COLO668 (cell line): ENCODE results near the gene SLC25A22.

Source experiments
- DNase-seq: peaks from one replicate; lab custom pipeline; 2025; ENCODE audit not compliant: unreplicated experiment; lab: John Stamatoyannopoulos, UW

SLC25A22 gene

GRCh38 chr11:774873-775592 is 23.0 kb downstream of the SLC25A22 start:
- no peak for DNase-seq

GRCh38 chr11:773830-774229 is 24.3 kb downstream of the SLC25A22 start:
- no peak for DNase-seq

DNA sequence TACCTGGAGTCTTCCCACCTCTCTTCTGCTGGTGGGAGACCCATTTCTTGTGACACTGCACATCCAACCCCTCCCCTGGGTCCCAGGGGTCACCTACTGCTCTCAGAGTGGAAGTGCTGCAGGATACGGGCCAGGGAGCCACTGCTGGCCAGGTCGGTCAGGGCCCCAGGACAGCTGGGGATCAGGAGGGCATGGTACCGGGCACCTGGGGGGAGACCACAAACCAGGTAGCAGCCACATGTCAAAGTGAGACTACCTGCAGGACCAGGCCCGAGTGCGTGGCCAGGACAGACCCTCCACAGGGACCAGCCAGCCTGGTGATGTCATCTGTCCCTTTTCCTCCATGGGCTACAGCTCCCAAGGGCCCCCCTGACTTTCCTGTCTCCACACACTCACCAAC is 24.7 kb downstream of the SLC25A22 start:
- no peak for DNase-seq

DNA sequence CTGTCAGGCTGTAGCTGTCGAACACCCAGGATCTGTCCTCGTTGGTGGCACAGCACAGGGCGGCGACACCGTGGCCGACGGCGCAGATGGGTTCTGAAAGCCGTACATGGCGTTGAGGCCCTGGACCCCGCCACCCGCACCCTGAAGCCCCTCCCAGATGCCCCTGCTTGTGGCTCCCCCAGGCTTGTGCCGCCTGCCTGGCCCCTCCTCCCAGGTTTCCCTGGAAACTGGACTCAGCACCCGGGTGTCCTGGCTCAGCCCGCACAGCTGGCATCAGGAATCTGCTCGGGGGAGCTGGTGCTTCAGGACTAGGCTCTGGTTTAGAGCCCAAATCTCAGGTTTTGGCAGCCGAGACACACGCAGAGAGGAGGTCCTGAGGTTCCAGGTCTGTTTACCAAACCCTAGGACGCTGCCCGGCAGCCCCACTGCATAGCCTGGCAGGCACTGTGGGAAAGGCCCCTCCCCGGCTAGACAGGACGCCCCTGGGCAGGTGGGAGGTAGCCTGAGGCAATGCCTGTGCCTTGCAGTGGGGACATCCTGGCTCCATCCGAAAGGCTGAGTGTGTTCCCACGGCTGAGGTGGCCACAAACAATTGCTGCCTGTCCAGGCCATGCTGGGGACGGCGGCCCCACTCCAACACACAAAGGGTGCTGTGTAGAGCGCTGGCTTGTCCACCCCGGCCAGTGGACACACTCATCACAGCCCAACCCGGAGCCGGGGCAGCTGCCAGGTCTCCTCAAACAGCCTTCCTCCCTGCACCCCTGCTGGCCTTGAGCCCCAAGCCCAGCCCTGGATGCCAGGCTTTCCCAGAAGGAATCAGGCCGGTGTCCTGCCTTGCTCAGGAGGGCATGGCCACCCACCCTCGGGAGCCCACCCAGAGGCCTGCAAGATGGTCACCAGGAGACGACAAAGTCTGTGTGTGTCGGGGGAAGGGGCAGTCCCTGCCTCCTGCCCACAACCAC is 25.4 kb downstream of the SLC25A22 start:
- DNase-seq = no peak

DNA sequence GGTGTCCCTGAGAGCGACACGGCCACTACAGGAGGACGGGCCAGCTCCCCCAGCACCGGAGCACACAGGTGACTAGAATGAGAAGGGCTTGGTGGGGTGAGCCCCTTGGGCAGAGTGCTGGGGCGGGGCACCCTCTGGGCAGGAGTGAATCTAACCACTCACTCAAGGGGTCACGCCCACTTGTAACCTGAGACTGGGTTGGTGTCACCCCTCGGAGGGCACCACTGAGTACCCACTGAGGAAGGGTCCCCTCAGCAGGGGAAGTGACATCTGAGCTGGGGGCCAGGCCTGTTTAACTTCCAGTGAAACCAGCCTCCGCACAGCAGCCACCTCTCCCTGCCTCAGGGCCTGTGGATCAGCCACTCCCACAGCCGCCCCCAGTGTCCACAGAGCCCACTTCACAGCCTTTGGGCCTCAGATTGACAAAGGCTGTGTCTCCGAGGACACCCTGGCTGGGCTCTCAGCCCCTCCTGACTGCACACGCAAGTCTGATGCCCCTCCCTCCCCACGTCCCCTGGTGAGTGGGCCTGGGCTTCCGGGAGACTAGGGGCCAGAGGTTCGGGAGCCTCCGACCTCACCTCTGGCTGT is 26.4 kb downstream of the SLC25A22 start:
- no peak for DNase-seq

GRCh38 chr11:770642-771616 is 27.2 kb downstream of the SLC25A22 start:
- DNase-seq = no peak

DNA sequence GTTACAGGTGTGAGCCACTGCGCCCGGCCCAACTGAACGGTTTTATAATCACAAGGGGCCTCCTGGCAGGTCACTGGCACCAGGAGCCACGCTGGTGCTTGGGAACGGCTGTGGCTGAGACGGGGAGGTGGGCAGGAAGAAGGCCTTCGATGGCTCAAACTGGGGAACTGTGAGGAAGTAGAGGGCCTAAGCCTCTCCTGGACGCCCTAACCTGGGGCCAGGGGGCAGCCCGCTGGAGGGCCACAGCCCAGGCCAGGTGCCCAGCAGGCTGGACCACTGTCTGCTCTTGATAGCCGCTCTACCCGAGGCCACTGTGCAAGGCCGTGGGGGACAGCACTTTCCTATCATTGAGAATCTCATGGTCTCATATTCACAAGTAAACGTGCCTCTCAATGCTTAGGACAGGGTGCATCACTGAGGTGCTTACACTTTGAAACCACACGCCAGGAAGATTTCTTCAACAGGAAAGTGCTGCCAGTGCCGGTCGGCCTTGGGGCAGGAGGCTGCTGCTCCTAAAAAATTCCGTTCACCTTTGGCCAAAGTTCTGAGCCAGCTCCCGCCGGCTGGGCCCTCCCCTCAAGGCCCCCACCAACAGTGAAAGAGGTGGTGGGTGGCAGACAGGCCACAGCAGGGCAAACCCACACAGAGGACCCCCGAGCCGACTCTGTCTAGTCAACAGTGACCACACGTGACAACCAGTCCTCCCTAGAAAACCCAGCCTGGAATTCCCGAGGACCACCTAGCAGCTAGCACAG is 28.0 kb downstream of the SLC25A22 start:
- no peak for DNase-seq

DNA sequence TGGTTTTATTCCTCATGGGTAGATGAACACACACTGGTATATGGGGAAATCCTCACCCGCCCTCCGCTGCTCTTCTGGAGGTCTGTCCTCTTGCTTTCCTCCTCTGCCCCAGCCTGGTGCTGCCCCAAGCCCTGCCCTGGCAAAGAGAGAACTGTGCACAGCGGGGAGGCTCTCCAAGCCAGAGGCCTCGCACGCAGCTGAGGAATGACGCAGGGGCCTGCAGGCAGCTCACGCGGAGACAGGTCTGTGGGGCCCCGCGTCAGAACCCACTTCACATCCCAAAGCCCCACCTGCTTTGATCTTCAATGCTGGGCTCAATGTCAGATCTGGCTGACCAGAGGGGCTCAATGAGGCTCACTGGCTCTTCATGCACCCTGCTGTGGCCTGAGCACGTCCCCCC is 30.8 kb downstream of the SLC25A22 start:
- DNase-seq = no peak

- no peak for DNase-seq
Observed at GRCh38 chr11:766936-767210, 31.2 kb downstream of the SLC25A22 start.

DNA sequence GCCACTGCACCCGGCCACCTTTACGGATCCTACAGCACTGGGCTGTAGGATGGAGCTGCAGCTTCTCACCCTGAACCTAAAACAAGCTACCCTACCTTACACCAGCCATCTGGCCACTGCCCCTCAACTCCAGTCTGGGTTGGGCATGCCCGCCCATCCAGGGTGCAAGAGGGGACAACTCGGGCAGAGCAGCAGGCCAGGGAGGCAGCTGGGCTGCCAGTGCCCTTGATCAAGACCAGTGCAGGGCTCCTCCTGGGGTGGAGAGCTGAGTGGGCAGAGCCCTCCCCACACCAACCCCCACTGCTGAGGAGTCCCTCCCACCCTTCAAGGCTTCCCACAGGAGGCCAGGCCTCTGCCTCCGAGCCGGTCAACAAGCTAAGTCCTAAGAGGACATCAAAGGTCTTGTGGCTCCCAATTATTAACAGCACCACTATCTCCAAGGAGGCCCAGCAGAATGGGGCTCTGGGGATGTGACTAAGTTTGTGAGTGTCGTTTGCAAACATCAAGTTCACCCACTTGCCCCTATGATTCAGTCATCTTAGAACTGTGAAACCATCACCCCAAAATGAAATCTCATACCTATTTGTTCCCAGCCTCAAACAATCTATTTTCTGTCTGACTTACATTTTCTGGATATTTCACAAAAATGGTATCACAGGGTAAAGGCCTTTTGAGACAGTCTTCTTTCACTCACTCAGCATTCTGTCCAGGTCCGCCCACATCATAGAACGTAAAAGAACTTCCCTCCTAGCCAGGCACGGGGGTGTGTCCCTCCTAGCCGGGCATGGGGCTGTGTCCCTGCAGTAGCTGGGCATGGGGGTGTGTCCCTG is 31.8 kb downstream of the SLC25A22 start:
- no peak for DNase-seq

- no peak for DNase-seq
Observed at GRCh38 chr11:765802-766091, 32.3 kb downstream of the SLC25A22 start.

GRCh38 chr11:765025-765801 is 32.9 kb downstream of the SLC25A22 start:
- peak; percentile 7 for DNase-seq

DNA sequence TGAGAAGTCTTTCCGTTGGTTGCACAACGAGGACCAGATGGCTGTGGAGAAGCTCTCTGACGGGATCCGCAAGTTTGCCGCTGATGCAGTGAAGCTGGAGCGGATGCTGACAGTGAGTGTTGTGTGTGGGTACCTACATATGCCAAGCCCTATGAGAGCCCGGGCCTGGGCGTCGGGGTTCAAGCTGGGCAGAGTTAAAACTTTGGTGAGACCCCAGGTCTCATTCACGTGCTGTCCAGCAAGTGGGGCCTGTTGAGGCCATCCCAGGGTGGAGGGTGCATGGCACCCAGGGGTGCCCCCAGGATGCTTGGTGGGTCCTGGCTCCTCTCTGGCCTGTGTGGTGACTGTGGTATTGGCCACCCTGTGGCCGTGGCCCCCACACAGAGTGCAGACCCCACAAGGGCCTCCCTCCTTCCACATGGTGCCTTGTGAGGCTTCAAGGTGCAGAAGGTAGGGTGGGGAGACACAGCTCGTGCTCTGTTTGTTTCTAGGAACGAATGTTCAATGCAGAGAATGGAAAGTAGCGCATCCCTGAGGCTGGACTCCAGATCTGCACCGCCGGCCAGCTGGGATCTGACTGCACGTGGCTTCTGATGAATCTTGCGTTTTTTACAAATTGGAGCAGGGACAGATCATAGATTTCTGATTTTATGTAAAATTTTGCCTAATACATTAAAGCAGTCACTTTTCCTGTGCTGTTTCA is 33.6 kb downstream of the SLC25A22 start:
- no peak for DNase-seq

- DNase-seq = no peak
Observed at GRCh38 chr11:763549-764321, 34.3 kb downstream of the SLC25A22 start.

GRCh38 chr11:763073-763463 is 35.0 kb downstream of the SLC25A22 start:
- peak; percentile 16 for DNase-seq

- peak; percentile 4 for DNase-seq
Observed at GRCh38 chr11:762421-763072, 35.5 kb downstream of the SLC25A22 start.
